HCT116 (cell line): Measurements from ENCODE around the gene MRPL33. TPM values are rescaled to one million over a fixed set of nuclear protein-coding genes. Genes with fewer than 3 reads are reported as not detected.

ENCODE experiments used
- ATAC-seq: fragments of 200-7000 bp; cut with Tn5 transposase; 2 replicates; pipeline ENCODE4 v1.9.1; 2020; ENCODE audit warnings: mild to moderate bottlenecking, moderate library complexity
- BruUV-seq: library from RNA; stranded (reverse); fragments of 400-500 nt; replicated peaks from 2 replicates; lab custom pipeline; 2021; lab: Mats Ljungman, UMichigan
- CTCF ChIA-PET: fragments of 300-600 bp; sonication (Branson Sonifier 250); formaldehyde crosslinking; loops from one replicate; lab custom pipeline; 2021; ENCODE audit warnings: antibody characterized with exemption; lab: Charles Lee
- POLR2A ChIA-PET: fragments of 300-600, 350-600 bp; sonication (Branson Sonifier 250); formaldehyde crosslinking; loops from one replicate; lab custom pipeline; 2021; ENCODE audit warnings: antibody characterized with exemption; lab: Charles Lee
- RAD21 ChIA-PET, 2 experiments: fragments of 300-600 bp; sonication (Branson Sonifier 250); formaldehyde crosslinking; loops; one replicate each; lab custom pipeline; 2023; ENCODE audit warnings: low total read pairs in 2 of 2; ENCODE audit not compliant: uncharacterized antibody in 2 of 2, unreplicated experiment in 2 of 2, low non-redundant PET in 1 of 2; lab: Charles Lee
- DNase-seq: peaks from one replicate; pipeline ENCODE4 v3.0.0-alpha.2; 2010; ENCODE audit warnings: low read depth, low spot score
- H2AFZ ChIP-seq: fragments of 200-600 bp; shearing (Covaris generic), sonication (generic); 2 replicates; pipeline ENCODE4 v1.6.1; 2017; ENCODE audit warnings: low read depth, mixed run types, mixed read lengths, antibody characterized with exemption, low read length; ENCODE audit not compliant: poor library complexity, severe bottlenecking
- H3K27ac ChIP-seq: 2 replicates; pipeline ENCODE4 v1.5.1; 2012; ENCODE audit warnings: low read depth, low read length
- H3K27me3 ChIP-seq: fragments of 200-600 bp; sonication (generic); 2 replicates; pipeline ENCODE4 v1.6.1; 2016; ENCODE audit warnings: mixed run types, low read length, mixed read lengths; ENCODE audit not compliant: insufficient read depth
- H3K36me3 ChIP-seq, 2 experiments: fragments of 200-500 bp in 1 of 2; fragments of 200-600 bp in 1 of 2; sonication (Bioruptor generic) in 1 of 2; sonication (generic) in 1 of 2; 2 replicates each; pipeline versions ENCODE4 v1.5.1 to v1.6.1; 2014 to 2016; ENCODE audit warnings: low read length in 2 of 2, inconsistent platforms in 1 of 2, mixed read lengths in 1 of 2, mixed run types in 1 of 2; ENCODE audit not compliant: insufficient read depth in 2 of 2, control insufficient read depth in 1 of 2
- H3K4me1 ChIP-seq, 2 experiments: fragments of 200-600 bp in 1 of 2; sonication (generic) in 1 of 2; 2 replicates each; pipeline versions ENCODE4 v1.5.1 to v1.6.1; 2012 to 2017; ENCODE audit warnings: low read length in 2 of 2, inconsistent platforms in 1 of 2, mild to moderate bottlenecking in 1 of 2, mixed read lengths in 1 of 2, mixed run types in 1 of 2, moderate library complexity in 1 of 2; ENCODE audit not compliant: insufficient read depth in 2 of 2, control insufficient read depth in 1 of 2
- H3K4me2 ChIP-seq: fragments of 200-600 bp; sonication (generic); 2 replicates; pipeline ENCODE4 v1.6.1; 2017; ENCODE audit warnings: mixed run types, low read length, mixed read lengths
- H3K4me3 ChIP-seq, 2 experiments: fragments of 200-600 bp in 1 of 2; sonication (generic) in 1 of 2; replicated peaks in 1 of 2; 2 replicates each; pipeline ENCODE4 v1.5.1; 2011 to 2016; ENCODE audit warnings: low read length in 2 of 2, control low read depth in 1 of 2, low read depth in 1 of 2, mild to moderate bottlenecking in 1 of 2, mixed read lengths in 1 of 2, mixed run types in 1 of 2
- H3K79me2 ChIP-seq: fragments of 200-600 bp; sonication (generic); 2 replicates; pipeline ENCODE4 v1.6.1; 2017; ENCODE audit warnings: mild to moderate bottlenecking, mixed run types, low read length, moderate library complexity, mixed read lengths; ENCODE audit not compliant: insufficient read depth
- H3K9ac ChIP-seq: fragments of 200-600 bp; sonication (generic); 2 replicates; pipeline ENCODE4 v1.6.1; 2016; ENCODE audit warnings: low read length, mixed read lengths
- H3K9me2 ChIP-seq: fragments of 200-600 bp; sonication (generic), shearing (Covaris generic); 2 replicates; pipeline ENCODE4 v1.6.1; 2017; ENCODE audit warnings: mixed run types, mild to moderate bottlenecking, moderate library complexity; ENCODE audit not compliant: insufficient read depth
- H3K9me3 ChIP-seq, 2 experiments: fragments of 200-500 bp in 1 of 2; fragments of 200-600 bp in 1 of 2; sonication (Bioruptor generic) in 1 of 2; sonication (generic) in 1 of 2; 2 replicates each; pipeline ENCODE4 v1.6.1; 2014 to 2017; ENCODE audit warnings: low read length in 2 of 2, mixed read lengths in 2 of 2, inconsistent platforms in 1 of 2, low read depth in 1 of 2, mild to moderate bottlenecking in 1 of 2, mixed run types in 1 of 2, moderate library complexity in 1 of 2; ENCODE audit not compliant: control insufficient read depth in 1 of 2, insufficient read depth in 1 of 2
- H4K20me1 ChIP-seq: fragments of 200-600 bp; sonication (generic), shearing (Covaris generic); 2 replicates; pipeline ENCODE4 v1.6.1; 2017; ENCODE audit warnings: mixed run types, mild to moderate bottlenecking, moderate library complexity; ENCODE audit not compliant: insufficient read depth
- EZH2 ChIP-seq: fragments of 200-600 bp; sonication (generic); IDR thresholded peaks from 2 replicates; pipeline ENCODE4 v1.6.1; 2017; ENCODE audit warnings: antibody characterized with exemption, mixed run types
- EZH2phosphoT487 ChIP-seq: fragments of 200-600 bp; IDR thresholded peaks from 2 replicates; pipeline ENCODE4 v1.6.1; 2018; ENCODE audit warnings: antibody characterized with exemption, borderline replicate concordance
- RAD21 ChIP-seq: IDR thresholded peaks from 2 replicates; pipeline ENCODE4 v1.6.1; 2012; ENCODE audit warnings: low read depth, mild to moderate bottlenecking
- SIN3A ChIP-seq: IDR thresholded peaks from 2 replicates; pipeline ENCODE4 v1.6.1; 2012; ENCODE audit warnings: low read depth
- SRF ChIP-seq: IDR thresholded peaks from 2 replicates; pipeline ENCODE4 v1.6.1; 2012; ENCODE audit warnings: low read depth
- TCF7L2 ChIP-seq: IDR thresholded peaks from 2 replicates; pipeline ENCODE4 v1.7.0; 2011; ENCODE audit warnings: borderline replicate concordance, inconsistent platforms; ENCODE audit not compliant: insufficient read depth, insufficient read length; ENCODE audit errors: extremely low read depth
- YY1 ChIP-seq: IDR thresholded peaks from 2 replicates; pipeline ENCODE4 v1.6.1; 2011; ENCODE audit warnings: low read length, low read depth, moderate library complexity, mild to moderate bottlenecking; ENCODE audit not compliant: insufficient replicate concordance; ENCODE audit errors: extremely low read depth
- intact Hi-C: fragments of 100-400 bp; cut with micrococcal nuclease; formaldehyde crosslinking; loops from 2 replicates; pipeline ENCODE4 v1.10.0; 2022
- total RNA-seq: library from RNA; stranded (reverse); gene quantifications from one replicate; pipeline ENCODE4 v1.2.1, GENCODE V29; 2021; ENCODE audit not compliant: unreplicated experiment
- TF ChIP-seq, protein P1 (sequence below): IDR thresholded peaks from 2 replicates; pipeline ENCODE4 v1.6.1; 2012
- TF ChIP-seq, protein P2 (sequence below): IDR thresholded peaks from 2 replicates; pipeline ENCODE4 v1.6.1; 2011; ENCODE audit warnings: mild to moderate bottlenecking, low read length, moderate library complexity; ENCODE audit not compliant: insufficient replicate concordance; ENCODE audit errors: extremely low read depth
- TF ChIP-seq, protein P3 (sequence below): IDR thresholded peaks from 2 replicates; pipeline ENCODE4 v1.6.1; 2012; ENCODE audit warnings: low read depth

MRPL33 gene
- total RNA-seq, 1 experiment from 2014 or later, result 66.3 TPM

DNA sequence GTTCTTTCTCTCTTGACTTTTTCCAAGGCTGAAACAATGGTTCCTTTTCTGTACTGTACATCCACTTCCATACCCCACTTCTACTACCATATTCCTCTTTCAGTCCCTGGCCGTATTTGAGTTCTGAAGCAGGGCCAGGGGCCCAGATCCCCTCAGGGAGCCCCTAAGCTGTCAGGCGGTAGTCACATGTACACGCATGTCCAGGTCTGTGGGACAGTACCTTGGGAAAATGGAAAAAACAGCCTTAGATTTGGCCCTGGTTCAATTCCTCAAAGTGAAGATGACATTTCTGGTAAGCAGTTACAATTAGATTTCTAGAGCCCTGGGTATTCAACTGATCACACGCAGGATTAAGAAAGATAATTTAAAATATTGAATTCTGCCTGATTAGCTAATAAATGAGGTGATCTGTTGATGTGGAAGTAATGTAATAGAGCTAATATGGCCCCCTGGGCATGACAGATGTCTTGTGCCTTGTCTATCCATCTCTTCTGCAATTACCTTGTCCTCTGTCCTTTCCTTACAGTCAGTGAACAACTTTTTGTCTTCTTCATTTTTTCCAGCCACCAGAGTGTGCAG is 44.4 kb downstream of the MRPL33 start:
- Histone ChIP-seq H3K4me2 (no peak overlapping the region), H3K27ac (no peak overlapping the region), H3K9ac (no peak overlapping the region), H3K4me3 (no peak overlapping the region), H4K20me1 (no peaks in the 10 kb centered on the region), H3K79me2 (no peaks in the 10 kb centered on the region), H3K27me3 (no peaks in the 10 kb centered on the region), H3K4me1 (no peaks in the 10 kb centered on the region), H3K9me3 (no peaks in the 10 kb centered on the region), H3K36me3 (no peaks in the 10 kb centered on the region), H2AFZ (no peak overlapping the region), H3K9me2 (no peaks in the 10 kb centered on the region)
- CTCF ChIA-PET, result no interaction called here
- no peak for ATAC-seq
- BruUV-seq, result no TSS peak
- POLR2A ChIA-PET, result no interaction called here
- RAD21 ChIA-PET, result no interaction called here
- intact Hi-C loops, result no loop called here
- TF ChIP-seq RAD21, result no peak
- no peak for TF ChIP-seq SRF
- no peak for TF ChIP-seq EZH2phosphoT487
- no peak for TF ChIP-seq YY1
- TF ChIP-seq, protein P1, sequence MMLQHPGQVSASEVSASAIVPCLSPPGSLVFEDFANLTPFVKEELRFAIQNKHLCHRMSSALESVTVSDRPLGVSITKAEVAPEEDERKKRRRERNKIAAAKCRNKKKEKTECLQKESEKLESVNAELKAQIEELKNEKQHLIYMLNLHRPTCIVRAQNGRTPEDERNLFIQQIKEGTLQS, result no peak
- TF ChIP-seq EZH2, result no peak
- DNase-seq, result no peak

DNA sequence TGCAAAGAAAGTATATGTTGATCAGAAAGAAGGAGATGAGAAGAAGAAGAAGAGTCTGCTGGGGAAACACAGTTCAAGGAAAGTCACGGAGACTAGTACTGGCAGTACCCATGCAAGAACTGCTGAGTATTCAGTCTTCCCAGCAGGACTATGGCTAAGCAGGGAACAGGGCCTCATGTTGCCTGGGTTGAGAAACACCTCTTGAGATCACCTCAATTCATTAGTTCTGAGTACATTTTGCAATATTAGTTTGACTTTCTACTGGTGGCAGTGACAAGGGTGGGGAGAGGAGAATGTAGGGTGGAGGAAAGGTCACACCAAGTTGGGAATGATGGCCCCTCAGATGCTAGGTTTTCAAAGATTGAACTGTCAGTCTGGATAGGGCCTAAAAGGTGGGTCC is 50.5 kb downstream of the MRPL33 start:
- CTCF ChIA-PET, result no interaction called here
- BruUV-seq, result no TSS peak
- Histone ChIP-seq H3K9ac (no peak overlapping the region), H3K36me3 (no peaks in the 10 kb centered on the region), H3K4me1 (no peaks in the 10 kb centered on the region), H3K27ac (no peak overlapping the region), H3K79me2 (no peaks in the 10 kb centered on the region), H2AFZ (no peak overlapping the region), H3K4me3 (no peak overlapping the region), H4K20me1 (no peaks in the 10 kb centered on the region), H3K9me3 (peaks cover 0 to 6% of the 10 kb centered on the region in 2 experiments; a peak in 1 of 4 replicates), H3K4me2 (no peak overlapping the region), H3K27me3 (no peaks in the 10 kb centered on the region), H3K9me2 (no peaks in the 10 kb centered on the region)
- ATAC-seq (no peak), DNase-seq (no peak)
- RAD21 ChIA-PET, result no interaction called here
- intact Hi-C loops, result no loop called here
- TF ChIP-seq, protein P2, sequence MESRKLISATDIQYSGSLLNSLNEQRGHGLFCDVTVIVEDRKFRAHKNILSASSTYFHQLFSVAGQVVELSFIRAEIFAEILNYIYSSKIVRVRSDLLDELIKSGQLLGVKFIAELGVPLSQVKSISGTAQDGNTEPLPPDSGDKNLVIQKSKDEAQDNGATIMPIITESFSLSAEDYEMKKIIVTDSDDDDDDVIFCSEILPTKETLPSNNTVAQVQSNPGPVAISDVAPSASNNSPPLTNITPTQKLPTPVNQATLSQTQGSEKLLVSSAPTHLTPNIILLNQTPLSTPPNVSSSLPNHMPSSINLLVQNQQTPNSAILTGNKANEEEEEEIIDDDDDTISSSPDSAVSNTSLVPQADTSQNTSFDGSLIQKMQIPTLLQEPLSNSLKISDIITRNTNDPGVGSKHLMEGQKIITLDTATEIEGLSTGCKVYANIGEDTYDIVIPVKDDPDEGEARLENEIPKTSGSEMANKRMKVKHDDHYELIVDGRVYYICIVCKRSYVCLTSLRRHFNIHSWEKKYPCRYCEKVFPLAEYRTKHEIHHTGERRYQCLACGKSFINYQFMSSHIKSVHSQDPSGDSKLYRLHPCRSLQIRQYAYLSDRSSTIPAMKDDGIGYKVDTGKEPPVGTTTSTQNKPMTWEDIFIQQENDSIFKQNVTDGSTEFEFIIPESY, result no peak
- no peak for TF ChIP-seq YY1
- no peak for TF ChIP-seq TCF7L2
- TF ChIP-seq SIN3A, result no peak
- TF ChIP-seq, protein P3, sequence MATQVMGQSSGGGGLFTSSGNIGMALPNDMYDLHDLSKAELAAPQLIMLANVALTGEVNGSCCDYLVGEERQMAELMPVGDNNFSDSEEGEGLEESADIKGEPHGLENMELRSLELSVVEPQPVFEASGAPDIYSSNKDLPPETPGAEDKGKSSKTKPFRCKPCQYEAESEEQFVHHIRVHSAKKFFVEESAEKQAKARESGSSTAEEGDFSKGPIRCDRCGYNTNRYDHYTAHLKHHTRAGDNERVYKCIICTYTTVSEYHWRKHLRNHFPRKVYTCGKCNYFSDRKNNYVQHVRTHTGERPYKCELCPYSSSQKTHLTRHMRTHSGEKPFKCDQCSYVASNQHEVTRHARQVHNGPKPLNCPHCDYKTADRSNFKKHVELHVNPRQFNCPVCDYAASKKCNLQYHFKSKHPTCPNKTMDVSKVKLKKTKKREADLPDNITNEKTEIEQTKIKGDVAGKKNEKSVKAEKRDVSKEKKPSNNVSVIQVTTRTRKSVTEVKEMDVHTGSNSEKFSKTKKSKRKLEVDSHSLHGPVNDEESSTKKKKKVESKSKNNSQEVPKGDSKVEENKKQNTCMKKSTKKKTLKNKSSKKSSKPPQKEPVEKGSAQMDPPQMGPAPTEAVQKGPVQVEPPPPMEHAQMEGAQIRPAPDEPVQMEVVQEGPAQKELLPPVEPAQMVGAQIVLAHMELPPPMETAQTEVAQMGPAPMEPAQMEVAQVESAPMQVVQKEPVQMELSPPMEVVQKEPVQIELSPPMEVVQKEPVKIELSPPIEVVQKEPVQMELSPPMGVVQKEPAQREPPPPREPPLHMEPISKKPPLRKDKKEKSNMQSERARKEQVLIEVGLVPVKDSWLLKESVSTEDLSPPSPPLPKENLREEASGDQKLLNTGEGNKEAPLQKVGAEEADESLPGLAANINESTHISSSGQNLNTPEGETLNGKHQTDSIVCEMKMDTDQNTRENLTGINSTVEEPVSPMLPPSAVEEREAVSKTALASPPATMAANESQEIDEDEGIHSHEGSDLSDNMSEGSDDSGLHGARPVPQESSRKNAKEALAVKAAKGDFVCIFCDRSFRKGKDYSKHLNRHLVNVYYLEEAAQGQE, result no peak
- POLR2A ChIA-PET, result no interaction called here
